ENCODE measurements around the gene ABCC4. TPM values are rescaled to one million over a fixed set of nuclear protein-coding genes. Genes with fewer than 3 reads are reported as not detected.

The ABCC4 gene
- total and polyA plus RNA-seq, 2 donors (not counting 1 experiment from before 2014, with no cell fraction given), result 1.8 to 7.1 TPM

GRCh38 chr13:95133498-95133897 lies 167.8 kb downstream of the ABCC4 start:
- no peak overlapping the region for H3K4me3 Mint-ChIP-seq
- Histone ChIP-seq H3K79me2 (ENCODE audit: control insufficient read depth, insufficient read depth, low read length) (no peaks in the 10 kb centered on the region), H4K20me1 (ENCODE audit: control insufficient read depth, insufficient read depth, low read length, poor library complexity, severe bottlenecking) (no peaks in the 10 kb centered on the region), H3K27me3 (replicated peaks in 1 of 4; ENCODE audit: control extremely low read depth in 1 of 4, control insufficient read depth in 3 of 4, insufficient read depth in 4 of 4, low read length in 3 of 4) (no peaks in the 10 kb centered on the region), H2AFZ (ENCODE audit: insufficient read depth, low read depth, low read length, poor library complexity, severe bottlenecking) (no peak overlapping the region), H3K9me3 (ENCODE audit: control extremely low read depth in 1 of 3, control insufficient read depth in 2 of 3, insufficient read depth in 1 of 3, low read length in 2 of 3) (no peaks in the 10 kb centered on the region), H3K4me2 (replicated peaks; ENCODE audit: low read depth, low read length, poor library complexity, severe bottlenecking) (no peak overlapping the region), H3K27ac (ENCODE audit: low read length in 2 of 2) (no peak overlapping the region), H3K4me1 (ENCODE audit: control insufficient read depth in 2 of 2, insufficient read depth in 2 of 2, low read length in 2 of 2) (no peaks in the 10 kb centered on the region), H3K9ac (ENCODE audit: low read length) (no peak overlapping the region), H3K36me3 (replicated peaks in 1 of 2; ENCODE audit: control extremely low read depth in 1 of 2, control insufficient read depth in 1 of 2, extremely low read depth in 1 of 2, insufficient read depth in 2 of 2, low read length in 1 of 2) (no peaks in the 10 kb centered on the region), H3K4me3 (ENCODE audit: control extremely low read depth in 1 of 5, extremely low read depth in 1 of 5, insufficient read depth in 1 of 5, low read depth in 2 of 5, low read length in 4 of 5) (no peak overlapping the region)
- WGBS (ENCODE audit: insufficient coverage), result 100% methylated on average over 2 of the region's 5 CpGs
- no peak for DNase-seq
- intact Hi-C loops (cut with micrococcal nuclease), result no loop called here
- H3K27ac Mint-ChIP-seq, result no peak overlapping the region
- H3K9me3 Mint-ChIP-seq (ENCODE audit: insufficient read depth), result no peaks in the 10 kb centered on the region
- TF ChIP-seq EZH2 (IDR thresholded peaks at IDR 0.05; ENCODE audit: borderline replicate concordance, insufficient read depth, low read depth, low read length, poor library complexity, severe bottlenecking) (no peak), CTCF (IDR thresholded peaks at IDR 0.05) (no peak)
- POLR2A ChIA-PET, result no interaction called here
- H3K4me1 Mint-ChIP-seq, result no peaks in the 10 kb centered on the region
- CTCF ChIA-PET, result no interaction called here
- no peak for ATAC-seq (ENCODE audit: low read depth)
- no peaks in the 10 kb centered on the region for H3K27me3 Mint-ChIP-seq

- H3K27ac ChIP-seq (ENCODE audit: low read length in 2 of 2), result no peak overlapping the region
- no peak overlapping the region for H3K4me3 Mint-ChIP-seq
- no peaks in the 10 kb centered on the region for H3K27me3 Mint-ChIP-seq
- H3K4me1 ChIP-seq (ENCODE audit: control insufficient read depth in 2 of 2, insufficient read depth in 2 of 2, low read length in 2 of 2), result no peaks in the 10 kb centered on the region
- no peak overlapping the region for H2AFZ ChIP-seq (ENCODE audit: insufficient read depth, low read depth, low read length, poor library complexity, severe bottlenecking)
- no peaks in the 10 kb centered on the region for H3K36me3 ChIP-seq (replicated peaks in 1 of 2; ENCODE audit: control extremely low read depth in 1 of 2, control insufficient read depth in 1 of 2, extremely low read depth in 1 of 2, insufficient read depth in 2 of 2, low read length in 1 of 2)
- ATAC-seq (ENCODE audit: low read depth), result no peak
- TF ChIP-seq EZH2 (IDR thresholded peaks at IDR 0.05; ENCODE audit: borderline replicate concordance, insufficient read depth, low read depth, low read length, poor library complexity, severe bottlenecking), result no peak
- TF ChIP-seq CTCF (IDR thresholded peaks at IDR 0.05), result no peak
- 100% methylated on average over 1 of the region's 3 CpGs for WGBS (ENCODE audit: insufficient coverage)
- no peaks in the 10 kb centered on the region for H3K9me3 ChIP-seq (ENCODE audit: control extremely low read depth in 1 of 3, control insufficient read depth in 2 of 3, insufficient read depth in 1 of 3, low read length in 2 of 3)
- H3K4me1 Mint-ChIP-seq, result no peaks in the 10 kb centered on the region
- H3K27me3 ChIP-seq (replicated peaks in 1 of 4; ENCODE audit: control extremely low read depth in 1 of 4, control insufficient read depth in 3 of 4, insufficient read depth in 4 of 4, low read length in 3 of 4), result no peaks in the 10 kb centered on the region
- no peak overlapping the region for H3K4me2 ChIP-seq (replicated peaks; ENCODE audit: low read depth, low read length, poor library complexity, severe bottlenecking)
- CTCF ChIA-PET, result no interaction called here
- POLR2A ChIA-PET, result no interaction called here
- H3K79me2 ChIP-seq (ENCODE audit: control insufficient read depth, insufficient read depth, low read length), result no peaks in the 10 kb centered on the region
- intact Hi-C loops (cut with micrococcal nuclease), result no loop called here
- H3K27ac Mint-ChIP-seq, result no peak overlapping the region
- no peak overlapping the region for H3K4me3 ChIP-seq (ENCODE audit: control extremely low read depth in 1 of 5, extremely low read depth in 1 of 5, insufficient read depth in 1 of 5, low read depth in 2 of 5, low read length in 4 of 5)
- no peak for DNase-seq
- H3K9me3 Mint-ChIP-seq (ENCODE audit: insufficient read depth), result no peaks in the 10 kb centered on the region
- no peak overlapping the region for H3K9ac ChIP-seq (ENCODE audit: low read length)
- H4K20me1 ChIP-seq (ENCODE audit: control insufficient read depth, insufficient read depth, low read length, poor library complexity, severe bottlenecking), result no peaks in the 10 kb centered on the region
These were observed 172.2 kb downstream of the ABCC4 start for GRCh38 chr13:95129004-95129403.
